Hematopoietic multipotent progenitor cell treated with erythropoietin and hydrocortisone succinate and interleukin-3 and kit ligand, for 8 days (in vitro differentiated cells): ENCODE data around the gene TCL1A.
"Not testable (repeated sequence)": the region's sequence is repeated elsewhere in the genome, so short reads cannot be mapped to it uniquely, and the experiment has no call there.

Experiments
- DNase-seq: peaks from one replicate; pipeline ENCODE4 v3.0.0-alpha.2; 2015

The TCL1A gene, protein sequence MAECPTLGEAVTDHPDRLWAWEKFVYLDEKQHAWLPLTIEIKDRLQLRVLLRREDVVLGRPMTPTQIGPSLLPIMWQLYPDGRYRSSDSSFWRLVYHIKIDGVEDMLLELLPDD

DNA sequence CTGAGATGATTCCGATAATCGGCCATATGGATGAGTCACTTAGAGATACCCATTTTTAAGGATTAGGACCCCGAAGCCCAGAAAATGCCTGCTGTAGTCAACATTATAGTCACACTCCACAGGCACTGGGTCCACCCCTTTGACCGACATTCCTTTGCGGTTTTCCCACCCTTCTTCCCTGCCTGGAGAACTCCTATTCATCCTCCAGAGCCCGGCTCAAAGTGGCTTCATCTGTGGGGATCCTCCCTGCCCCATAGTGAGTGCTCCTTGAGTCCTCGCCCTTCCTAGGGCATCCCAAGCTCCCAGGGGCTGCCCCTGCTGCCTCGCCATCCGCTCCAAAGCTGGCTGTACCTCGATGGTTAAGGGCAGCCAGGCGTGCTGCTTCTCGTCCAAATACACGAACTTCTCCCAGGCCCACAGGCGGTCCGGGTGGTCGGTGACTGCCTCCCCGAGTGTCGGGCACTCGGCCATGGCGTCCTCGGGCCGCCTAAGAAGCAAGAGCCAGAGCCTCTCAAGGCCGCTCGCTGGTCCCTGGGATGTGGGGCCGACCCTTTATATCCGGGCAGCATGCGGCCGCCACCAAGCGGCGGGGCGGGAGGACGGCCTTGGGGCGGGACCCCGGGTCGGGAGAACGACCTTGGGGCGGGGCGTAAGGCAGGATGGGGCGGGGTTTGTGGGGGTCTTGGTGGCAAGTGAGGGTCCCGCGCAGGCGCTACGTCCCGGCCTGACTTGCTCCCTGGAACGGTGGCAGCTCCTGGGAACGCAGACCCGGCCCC is at the start of gene TCL1A:
TCL1A (minus strand) TSS at position 530 of the 776 bp plus-strand sequence; CDS start at position 471, 59 bp downstream.
- DNase-seq: no peak

DNA sequence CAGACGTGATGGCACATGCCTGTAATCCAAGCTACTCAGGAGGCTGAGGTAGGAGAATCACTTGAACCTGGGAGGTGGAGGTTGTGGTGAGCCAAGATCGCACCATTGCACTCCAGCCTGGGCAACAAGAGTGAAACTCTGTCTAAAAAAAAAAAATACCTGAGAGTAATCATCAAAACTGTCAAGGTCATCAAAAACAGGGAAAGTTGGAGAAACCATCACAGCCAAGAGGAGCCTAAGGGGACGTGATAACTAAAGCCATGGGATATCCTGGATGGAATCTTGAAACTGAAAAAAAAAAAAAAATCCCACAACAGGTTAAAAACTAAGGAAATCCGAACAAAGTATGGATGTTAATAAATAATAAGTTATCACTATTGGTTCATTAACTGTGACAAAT is 49.1 kb upstream of the TCL1A start:
- not testable (repeated sequence) for DNase-seq

DNA sequence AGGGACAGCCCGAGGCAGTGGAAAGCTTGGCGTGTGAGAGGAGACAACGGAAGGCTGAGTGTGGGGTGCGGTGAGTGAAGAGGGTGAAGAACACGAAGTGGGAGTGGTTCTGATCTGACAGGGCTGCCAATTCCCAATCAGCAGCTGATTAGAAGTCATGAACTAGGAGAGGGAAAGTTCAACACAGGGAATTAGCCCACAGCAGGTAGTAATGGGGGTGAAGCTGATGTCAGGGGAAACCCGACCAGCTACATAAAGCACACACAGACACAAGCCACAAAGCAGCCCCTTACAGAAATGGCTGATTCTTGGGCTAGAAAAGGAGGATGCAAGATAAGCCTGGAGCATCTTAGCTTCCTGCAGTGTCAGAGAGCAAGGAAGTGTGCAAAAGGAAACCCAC is 47.5 kb upstream of the TCL1A start:
- no peak for DNase-seq

DNA sequence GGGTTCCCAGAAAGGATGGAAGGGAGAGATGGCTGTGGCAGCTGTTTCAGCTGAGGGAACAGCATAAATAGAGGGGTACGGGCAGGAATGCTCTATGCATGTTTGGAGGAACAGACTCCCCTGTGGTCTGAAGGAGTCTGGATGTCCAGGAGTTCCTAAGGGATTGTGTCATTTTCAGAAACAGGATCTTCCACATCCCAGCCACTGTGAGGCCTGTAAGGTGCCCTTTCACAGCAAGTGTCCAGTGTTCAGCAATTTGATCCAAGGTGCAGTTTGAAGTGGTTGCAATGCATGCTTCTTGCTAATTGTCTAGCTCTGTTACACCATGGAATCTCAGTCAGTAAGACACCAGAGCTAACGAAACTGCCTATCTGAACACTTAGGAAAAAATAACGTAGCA is 46.7 kb upstream of the TCL1A start:
- DNase-seq: no peak

DNA sequence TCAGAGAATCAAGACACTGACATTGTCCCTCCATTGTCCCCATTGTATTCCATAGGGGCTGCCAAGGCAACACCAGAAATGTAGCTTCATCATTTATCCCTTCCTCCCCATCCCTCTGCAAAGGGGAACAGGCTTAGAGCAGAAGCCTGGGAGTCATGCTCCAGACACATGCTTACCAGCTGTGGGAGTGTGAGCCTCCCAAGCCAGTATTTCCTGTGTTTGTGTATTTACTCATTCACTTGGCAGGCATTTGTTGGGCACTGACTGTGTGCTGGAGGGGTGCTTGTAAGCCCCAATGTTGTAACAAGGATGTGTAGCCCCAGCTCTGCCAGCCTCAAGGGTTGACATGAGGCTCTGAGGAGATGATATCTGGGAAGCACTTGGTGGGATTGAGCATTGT is 46.0 kb upstream of the TCL1A start:
- DNase-seq: no peak

DNA sequence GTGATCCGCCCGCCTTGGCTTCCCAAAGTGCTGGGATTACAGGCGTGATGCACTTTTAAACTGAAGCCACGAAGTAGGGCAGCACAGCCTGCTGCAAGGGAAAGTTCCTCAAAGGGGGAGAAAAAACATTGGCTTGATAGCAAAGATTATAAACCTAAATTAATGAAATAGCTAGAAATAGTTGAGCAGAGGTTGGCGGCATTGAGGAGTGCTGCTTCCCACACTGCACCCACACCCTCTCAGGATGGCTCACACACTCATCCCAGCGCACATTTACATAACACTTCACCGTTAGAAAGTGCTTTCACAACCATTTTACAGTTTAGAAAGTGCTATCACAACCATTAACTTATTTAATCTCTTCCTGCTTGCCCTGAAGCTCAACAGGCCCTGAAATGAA is 44.4 kb upstream of the TCL1A start:
- DNase-seq: no peak

DNA sequence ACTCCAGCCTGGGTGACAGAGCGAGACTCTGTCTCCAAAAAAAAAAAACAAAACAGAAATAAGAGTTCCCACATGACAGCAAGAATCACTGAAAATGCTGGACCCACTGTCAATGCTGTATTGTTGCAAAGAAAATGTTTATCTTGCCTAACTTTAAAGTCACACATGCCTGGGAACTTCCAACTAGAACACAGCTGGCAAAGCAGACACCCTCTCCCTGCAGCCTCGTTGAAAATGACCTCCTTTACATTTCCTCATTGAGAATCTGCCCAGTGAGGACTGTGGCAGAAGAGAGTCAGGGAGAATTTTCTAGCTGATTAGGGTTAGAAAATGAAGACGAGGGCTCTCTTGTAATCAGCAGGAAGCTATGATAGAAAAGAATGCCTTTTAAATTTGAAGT is 42.8 kb upstream of the TCL1A start:
- no peak for DNase-seq

DNA sequence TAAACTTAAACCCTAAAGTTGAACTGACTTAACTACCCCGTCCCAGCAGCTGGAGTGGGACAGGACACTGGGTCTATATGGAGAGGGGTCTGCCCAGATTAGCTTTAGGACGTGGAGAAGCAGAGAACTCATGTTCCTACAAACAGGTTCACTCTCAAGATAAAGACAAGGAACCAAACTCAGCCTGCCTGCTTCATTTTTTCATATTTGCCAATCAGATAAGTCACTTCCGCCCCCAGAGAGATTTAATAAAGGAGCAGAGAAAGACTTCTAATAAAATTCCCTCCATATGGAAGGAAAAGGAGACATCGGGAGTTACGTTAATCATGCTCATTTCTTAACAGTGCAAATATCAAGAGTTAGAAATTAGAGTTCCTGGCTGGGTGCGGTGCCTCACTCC is 42.2 kb upstream of the TCL1A start:
- DNase-seq: no peak

DNA sequence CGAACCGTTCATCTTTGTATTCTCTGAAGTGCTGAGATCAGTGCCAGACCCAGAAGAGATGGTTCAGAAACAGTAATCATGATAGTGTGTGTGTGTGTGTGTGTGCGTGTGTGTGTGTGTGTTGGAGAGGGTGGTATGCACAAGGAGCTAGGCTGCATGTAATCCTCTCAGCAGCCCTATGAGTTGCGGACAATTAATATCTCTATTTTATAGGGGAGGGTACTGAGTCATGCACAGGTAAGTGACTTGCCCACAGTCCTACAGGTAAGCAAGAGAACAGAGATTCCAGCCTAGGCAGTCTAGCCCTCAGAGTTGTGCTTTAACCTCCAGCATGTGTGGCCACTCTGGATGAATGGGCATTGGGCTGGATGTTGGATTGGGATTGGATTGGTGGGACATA is 27.9 kb upstream of the TCL1A start:
- no peak for DNase-seq

DNA sequence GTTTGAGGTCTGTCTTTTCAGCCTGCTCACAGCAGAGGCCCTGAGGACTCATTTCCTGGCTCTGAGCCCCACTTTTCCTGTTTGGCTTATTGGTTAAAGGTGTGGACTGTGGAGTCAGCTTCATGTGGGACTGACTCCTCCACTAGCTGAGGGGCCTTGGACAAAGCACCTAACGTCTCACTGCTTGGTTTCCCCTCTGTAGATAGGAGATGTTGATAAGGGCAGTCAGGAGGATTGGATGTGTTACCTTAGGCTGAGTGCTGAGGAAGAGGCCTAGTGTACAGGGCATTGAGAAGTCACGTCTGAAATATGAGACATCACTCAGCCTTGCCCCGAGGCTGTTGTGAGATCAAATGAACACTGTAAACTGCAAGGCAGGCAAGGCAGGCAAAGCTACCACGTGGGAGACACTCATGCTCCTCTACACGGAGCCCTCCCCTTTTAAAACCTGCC is 27.1 kb upstream of the TCL1A start:
- no peak for DNase-seq

DNA sequence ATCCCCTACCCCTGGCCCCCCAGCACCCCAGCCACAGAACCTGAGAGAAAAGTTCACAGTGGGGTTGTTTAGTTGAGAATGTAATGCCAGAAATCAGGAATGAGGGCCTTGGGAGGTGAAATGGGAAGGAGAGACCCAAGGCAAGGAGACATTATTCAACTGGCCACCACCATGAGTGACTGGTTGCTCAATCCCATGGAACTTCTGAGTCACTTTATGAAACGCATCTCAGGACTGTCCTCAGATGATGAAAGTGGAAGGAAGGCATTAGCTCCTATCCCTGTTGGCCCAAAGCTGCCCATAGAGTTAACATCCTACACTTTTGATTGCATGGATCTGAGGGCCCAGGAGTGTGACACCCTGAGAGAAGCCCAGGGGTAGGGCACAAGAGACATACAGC is 25.4 kb upstream of the TCL1A start:
- DNase-seq: no peak

DNA sequence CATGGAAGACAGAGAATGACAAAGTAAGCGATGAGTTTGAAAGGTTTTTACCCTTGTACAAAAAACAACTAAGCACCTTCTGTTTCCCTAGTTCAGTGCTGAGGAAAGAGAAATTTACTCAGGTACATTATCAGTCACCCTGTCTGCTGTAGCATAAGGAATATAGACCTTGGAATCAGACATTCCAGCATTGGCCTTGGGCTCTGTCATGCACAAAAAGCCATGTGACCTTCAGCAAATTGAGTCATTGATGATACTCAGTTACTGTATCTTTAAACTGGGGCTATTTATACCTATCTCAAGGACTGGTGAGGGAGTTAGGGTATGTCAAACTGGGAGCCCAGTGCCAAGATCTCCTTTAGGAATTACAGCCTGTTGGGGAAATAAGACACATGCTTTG is 19.3 kb upstream of the TCL1A start:
- no peak for DNase-seq

DNA sequence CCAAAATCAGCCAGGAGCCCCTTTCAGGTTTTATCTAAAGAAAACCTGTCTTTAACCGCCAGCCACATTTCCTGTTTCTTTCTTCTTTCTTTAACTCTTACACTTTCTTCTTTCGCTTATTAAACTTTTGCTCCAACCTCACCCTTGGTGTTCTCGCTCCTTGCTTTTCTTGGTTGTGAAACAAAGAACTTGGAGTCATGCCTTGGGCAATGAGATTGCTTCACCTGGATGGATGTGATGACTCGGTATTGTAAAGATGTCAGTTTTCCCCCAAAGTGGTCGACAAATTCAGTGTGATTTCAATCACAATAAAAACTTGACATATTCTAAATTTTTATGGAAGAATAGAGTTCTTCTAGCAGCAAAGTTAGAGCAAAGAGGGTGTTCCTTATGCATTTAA is 16.2 kb upstream of the TCL1A start:
- no peak for DNase-seq

DNA sequence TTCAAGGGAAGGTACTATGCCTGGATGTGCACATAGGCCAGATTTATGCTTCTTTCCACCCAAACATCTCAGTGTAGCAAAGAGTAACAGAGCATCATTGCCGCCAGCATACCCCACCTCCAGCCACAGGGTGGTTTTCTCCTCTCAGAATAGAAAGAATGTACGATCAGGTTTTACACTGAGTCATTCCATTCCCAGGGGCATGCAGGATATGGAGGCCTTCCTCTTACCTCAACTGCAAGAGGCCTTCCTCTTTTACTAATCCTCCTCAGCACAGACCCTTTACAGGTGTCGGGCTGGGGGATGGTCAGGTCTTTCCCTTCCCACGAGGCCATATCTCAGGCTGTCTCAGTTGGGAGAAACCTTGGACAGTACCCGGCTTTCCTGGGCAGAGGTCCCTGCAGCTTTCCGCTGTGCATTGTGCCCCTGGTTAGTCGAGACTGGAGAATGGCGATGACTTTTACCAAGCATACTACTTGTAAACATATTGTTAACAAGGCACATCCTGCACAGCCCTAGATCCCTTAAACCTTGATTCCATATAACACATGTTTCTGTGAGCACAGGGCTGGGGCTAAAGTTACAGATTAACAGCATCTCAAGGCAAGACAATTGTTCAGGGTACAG is 15.6 kb upstream of the TCL1A start:
- not testable (repeated sequence) for DNase-seq

DNA sequence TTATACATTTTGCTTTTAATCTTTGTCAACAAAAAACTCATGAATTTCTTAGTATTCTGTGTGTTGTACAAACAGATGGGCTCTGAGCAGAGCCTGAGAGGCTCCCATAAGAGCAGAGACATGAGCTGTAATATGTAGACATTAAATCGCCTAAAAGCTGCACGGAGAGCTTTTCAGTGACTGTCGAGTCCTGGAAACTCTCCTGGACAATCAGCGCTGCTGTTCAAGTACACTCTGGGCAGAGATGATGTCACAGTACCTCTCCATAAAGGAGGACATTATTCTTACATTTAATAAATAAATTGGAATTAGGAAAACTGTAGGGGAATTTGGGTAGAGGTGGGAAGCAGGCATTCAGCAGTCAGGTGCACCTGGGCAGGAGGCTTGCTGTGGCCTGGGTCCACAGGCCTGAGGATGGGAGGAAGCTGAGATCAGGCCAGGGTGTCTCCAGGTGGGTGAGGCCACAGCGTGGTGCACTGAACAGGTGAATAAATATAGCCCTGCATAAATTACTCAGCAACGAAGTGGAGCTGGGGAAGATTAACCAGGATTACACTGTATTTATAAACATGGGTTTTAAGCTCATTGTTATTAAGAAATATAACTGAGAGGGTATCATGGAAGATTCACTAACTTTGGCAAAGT is 13.3 kb upstream of the TCL1A start:
- DNase-seq: no peak

DNA sequence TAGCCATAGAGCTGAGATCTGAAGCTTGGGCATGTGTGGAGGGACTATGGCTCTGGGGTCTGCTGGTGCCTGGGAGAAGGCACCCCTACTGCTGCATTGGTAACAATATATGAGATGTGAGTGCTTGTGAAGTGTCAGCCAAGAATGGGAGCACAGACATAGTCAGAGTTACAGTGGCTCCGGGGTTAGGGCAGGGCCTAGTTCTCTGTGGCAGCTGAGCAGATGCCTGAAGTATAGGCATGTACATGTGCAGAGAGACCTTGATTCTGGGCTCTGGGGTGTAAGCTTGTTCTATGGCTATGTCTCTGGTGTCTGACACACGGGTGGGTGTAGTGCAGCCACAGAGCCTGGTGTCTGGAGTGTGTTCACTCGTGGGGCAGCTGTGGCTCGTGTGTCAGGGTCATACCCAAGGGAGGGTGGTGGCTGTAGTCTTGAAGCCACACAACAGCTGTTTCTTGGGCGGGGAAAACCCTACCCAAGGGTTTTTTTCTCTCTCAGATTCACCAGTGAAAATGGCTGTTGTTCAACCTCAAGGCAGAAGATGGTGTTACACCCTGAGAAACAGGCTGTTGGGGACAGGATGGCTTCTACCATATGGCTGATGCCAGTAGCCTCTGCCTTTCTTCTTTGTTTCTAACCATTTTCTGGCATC is 11.9 kb upstream of the TCL1A start:
- DNase-seq: no peak

DNA sequence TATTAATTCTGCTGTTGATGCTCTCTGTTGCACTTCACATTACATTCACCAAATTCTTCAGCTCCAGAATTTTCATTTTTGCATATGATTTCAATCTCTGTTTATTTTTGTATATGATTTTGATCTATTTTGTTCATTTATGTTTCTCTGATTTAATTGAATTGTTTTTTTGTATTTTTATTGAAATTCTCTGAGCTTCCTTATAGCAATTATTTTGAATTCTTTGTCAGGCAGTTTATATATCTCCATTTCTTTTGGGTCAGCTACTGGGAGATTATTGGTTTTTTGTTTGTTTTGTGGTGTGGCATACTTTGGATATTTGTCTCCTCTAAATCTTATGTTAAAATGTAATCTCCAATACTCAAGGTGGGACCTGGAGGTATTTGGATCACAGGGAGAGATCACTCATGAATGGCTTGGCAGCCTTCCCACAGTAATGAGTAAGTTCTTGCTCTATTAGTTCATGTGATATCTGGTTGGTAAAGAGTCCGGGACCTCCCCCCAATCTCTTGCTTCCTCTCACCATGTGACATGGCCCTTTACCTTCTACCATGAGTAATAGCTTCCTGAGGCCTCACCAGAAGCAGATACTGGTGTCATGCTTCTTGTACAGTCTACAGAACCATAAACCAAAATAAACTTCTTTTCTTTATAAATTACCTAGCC is 8.7 kb upstream of the TCL1A start:
- DNase-seq: no peak

DNA sequence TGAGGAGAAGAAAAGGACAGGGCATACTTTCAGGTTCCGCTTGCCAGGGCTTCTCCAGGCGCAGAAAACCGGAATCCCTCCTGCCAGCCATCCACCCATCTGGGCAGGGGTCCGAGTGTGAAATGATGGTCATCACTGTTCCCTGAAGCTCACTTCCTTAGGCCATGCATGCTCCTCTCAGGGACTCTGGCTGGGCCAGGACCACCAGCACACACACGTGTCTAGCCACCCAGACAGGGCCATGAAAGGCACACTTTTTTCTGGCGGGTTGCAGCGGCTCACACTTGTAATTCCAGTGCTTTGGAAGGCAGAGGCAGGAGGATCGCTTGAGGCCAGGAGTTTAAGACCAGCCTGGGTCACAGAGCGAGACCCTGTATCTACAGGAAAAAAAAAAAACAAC is 1.5 kb downstream of the TCL1A start:
- DNase-seq: no peak

DNA sequence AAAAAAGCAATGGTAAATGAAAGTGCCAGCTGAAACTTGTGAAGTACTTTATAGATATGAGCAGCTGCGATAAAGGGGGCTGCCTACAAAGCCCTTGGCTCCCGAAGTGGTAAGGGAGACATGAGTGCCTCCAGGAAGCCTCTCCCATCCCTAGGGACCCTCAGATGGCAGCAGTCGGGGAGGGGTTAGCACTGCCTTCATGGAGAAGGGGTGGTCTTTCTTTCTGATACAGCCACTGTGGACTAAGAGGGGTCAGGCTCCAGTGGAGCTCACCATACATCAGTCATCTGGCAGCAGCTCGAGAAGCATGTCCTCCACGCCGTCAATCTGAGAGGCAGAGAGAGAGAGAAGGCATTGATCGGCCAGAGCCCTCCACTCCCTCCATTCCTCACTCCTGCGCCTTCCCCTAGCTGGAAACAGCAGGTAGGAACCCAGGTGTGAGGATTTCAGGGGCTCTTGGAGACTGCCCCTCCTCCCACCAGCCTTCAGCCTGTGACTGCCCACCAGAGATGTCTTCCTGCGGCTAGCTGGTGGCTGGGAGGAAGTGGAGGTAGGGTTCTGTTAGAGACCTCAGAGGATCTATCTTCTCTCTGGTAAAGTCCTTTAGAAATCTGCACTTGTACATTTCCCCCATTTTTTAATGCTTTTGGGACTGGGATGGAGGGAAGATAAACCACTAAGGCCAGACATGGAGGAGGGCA is 2.3 kb downstream of the TCL1A start:
- no peak for DNase-seq

DNA sequence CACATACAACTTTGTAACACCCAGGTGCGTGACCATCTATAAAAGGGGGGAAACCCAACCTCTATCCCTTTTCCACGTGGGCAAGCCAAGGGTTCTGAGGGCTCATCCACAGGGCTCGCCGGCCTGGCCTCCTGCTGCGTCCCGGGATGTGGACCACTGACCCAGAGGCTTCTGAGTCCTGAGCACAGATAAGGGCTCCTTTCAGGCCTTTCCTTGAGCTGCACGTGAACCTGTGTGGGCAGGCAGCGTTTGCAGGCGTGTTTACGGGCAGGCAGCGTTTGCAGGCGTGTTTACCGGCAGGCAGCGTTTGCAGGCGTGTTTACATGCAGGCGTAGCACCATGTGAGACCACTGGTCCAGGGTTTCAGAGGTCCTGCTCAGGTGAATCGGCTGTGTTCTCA is 3.8 kb downstream of the TCL1A start:
- no peak for DNase-seq

DNA sequence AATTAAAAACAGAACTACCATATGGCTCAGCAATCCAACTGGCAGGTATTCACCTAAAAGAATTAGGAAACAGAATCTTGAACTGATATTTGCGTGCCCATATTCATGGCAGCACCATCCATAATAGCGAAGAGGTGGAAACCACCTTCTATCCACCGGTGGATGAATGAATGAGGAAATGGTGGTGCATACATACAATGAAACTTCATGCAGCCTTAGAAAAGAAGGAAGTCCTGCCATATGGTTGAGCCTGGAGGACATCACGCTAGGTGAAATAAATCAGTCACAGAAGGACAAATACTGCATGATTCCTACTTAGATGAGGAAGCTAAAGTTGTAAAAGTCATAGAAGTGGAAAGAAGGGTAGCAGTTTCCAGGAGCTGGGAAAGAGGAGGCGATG is 6.6 kb downstream of the TCL1A start:
- no peak for DNase-seq

DNA sequence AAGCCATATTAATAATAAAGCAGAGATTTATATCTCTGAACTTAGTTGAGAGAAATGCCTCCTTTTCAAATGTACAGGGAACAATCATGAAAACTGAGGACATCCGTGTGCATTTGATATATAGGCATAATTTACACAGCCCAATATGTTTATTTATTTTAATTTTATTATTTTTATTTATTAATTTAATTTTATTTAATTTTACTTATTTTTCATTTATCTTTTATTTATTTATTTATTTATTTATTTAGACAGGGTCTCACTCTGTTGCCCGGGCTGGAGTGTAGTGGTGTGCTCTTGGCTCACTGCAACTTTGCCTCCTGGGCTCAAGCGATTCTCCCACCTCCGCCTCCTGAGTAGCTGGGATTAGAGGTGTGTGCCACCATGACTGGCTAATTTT is 8.4 kb downstream of the TCL1A start:
- DNase-seq: no peak
